HepG2 (cell line): ENCODE results near the gene PEAK3. TPM values are rescaled to one million over a fixed set of nuclear protein-coding genes. Genes with fewer than 3 reads are reported as not detected.

Experiments used
- BHLHE40 ChIP-seq: IDR thresholded peaks from 2 replicates; pipeline ENCODE4 v1.6.1; 2011; ENCODE audit warnings: low read length, improper control_type of control experiment
- DNMT1 ChIP-seq: sonication (generic); formaldehyde crosslinking; IDR thresholded peaks from 2 replicates; pipeline ENCODE4 v1.5.1; 2020; ENCODE audit warnings: mild to moderate bottlenecking, missing genetic modification reagents
- KLF15 ChIP-seq: sonication (generic); formaldehyde crosslinking; IDR thresholded peaks from 2 replicates; pipeline ENCODE4 v1.8.1; 2023; ENCODE audit warnings: borderline replicate concordance, mild to moderate bottlenecking, inconsistent platforms, missing genetic modification reagents, mixed read lengths
- NFYC ChIP-seq: IDR thresholded peaks from 2 replicates; pipeline ENCODE4 v1.6.1; 2016; ENCODE audit warnings: missing genetic modification reagents, missing compliant biosample characterization
- ONECUT2 ChIP-seq: sonication (generic); formaldehyde crosslinking; IDR thresholded peaks from 2 replicates; pipeline ENCODE4 v1.4.0; 2020; ENCODE audit warnings: missing genetic modification reagents
- RELA ChIP-seq: sonication (generic); formaldehyde crosslinking; IDR thresholded peaks from 2 replicates; pipeline ENCODE4 v1.4.0; 2020; ENCODE audit warnings: missing genetic modification reagents
- RFX3 ChIP-seq: IDR thresholded peaks from 2 replicates; pipeline ENCODE4 v1.6.1; 2016; ENCODE audit warnings: missing biosample characterization, missing genetic modification reagents
- ZFP1 ChIP-seq: IDR thresholded peaks from 2 replicates; pipeline ENCODE4 v1.6.1; 2016
- ZFP62 ChIP-seq: sonication (generic); formaldehyde crosslinking; IDR thresholded peaks from 2 replicates; pipeline ENCODE4 v1.4.0; 2020; ENCODE audit warnings: missing genetic modification reagents
- ZMAT3 ChIP-seq: sonication (generic); formaldehyde crosslinking; conservative IDR thresholded peaks from 2 replicates; pipeline ENCODE4 v1.7.0; 2021; ENCODE audit warnings: missing genetic modification reagents
- ZNF274 ChIP-seq: sonication (generic); formaldehyde crosslinking; IDR thresholded peaks from 2 replicates; pipeline ENCODE4 v1.5.1; 2020; ENCODE audit warnings: mild to moderate bottlenecking, missing genetic modification reagents
- ZNF329 ChIP-seq: sonication (generic); formaldehyde crosslinking; IDR thresholded peaks from 2 replicates; pipeline ENCODE4 v1.9.0; 2021; ENCODE audit warnings: low read depth, mild to moderate bottlenecking, missing genetic modification reagents
- ZNF768 ChIP-seq: sonication (generic); formaldehyde crosslinking; IDR thresholded peaks from 2 replicates; pipeline ENCODE4 v1.4.0; 2020; ENCODE audit warnings: missing genetic modification reagents
- polyA plus RNA-seq, 8 experiments: library from polyadenylated mRNA; depleted of rRNA in 3 of 8; stranded (reverse) in 7 of 8; unstranded in 1 of 8; fragments of >200 nt; fragmentation: Illumina TruSeq in 4 of 8; extraction: Trizol in 4 of 8; gene quantifications; 2 replicates each; pipeline versions ENCODE4 v1.2.1 to v1.2.3, GENCODE V29; 2011 to 2016; ENCODE audit warnings: low read depth in 4 of 8, missing spikeins in 1 of 8, mixed read lengths in 1 of 8; ENCODE audit not compliant: insufficient read depth in 1 of 8
- total RNA-seq, 5 experiments: library from RNA; depleted of rRNA; stranded (reverse); fragments of >200 nt; fragmentation: Illumina TruSeq; extraction: Trizol; gene quantifications; 2 replicates each; pipeline ENCODE4 v1.2.3, GENCODE V29; 2016; ENCODE audit warnings: low read depth in 1 of 5
- TF ChIP-seq, protein P1 (sequence below): sonication (generic); formaldehyde crosslinking; IDR thresholded peaks from 2 replicates; pipeline ENCODE4 v1.4.0; 2020; ENCODE audit warnings: mild to moderate bottlenecking, missing genetic modification reagents
- TF ChIP-seq, protein P2 (sequence below): IDR thresholded peaks from 2 replicates; pipeline ENCODE4 v1.6.1; 2016; ENCODE audit warnings: missing compliant biosample characterization, missing genetic modification reagents, borderline replicate concordance
- TF ChIP-seq, protein P3 (sequence below): sonication (generic); formaldehyde crosslinking; IDR thresholded peaks from 2 replicates; pipeline ENCODE4 v1.4.0; 2020; ENCODE audit warnings: mild to moderate bottlenecking, missing genetic modification reagents
- TF ChIP-seq, protein P4 (sequence below): sonication (generic); formaldehyde crosslinking; IDR thresholded peaks from 2 replicates; pipeline ENCODE4 v1.5.0; 2020; ENCODE audit warnings: mild to moderate bottlenecking, missing genetic modification reagents

The PEAK3 gene
- total and polyA plus RNA-seq, 2 of the 13 experiments (the other 11 are each of a cell fraction or from before 2014, with no cell fraction given), result not detected

DNA sequence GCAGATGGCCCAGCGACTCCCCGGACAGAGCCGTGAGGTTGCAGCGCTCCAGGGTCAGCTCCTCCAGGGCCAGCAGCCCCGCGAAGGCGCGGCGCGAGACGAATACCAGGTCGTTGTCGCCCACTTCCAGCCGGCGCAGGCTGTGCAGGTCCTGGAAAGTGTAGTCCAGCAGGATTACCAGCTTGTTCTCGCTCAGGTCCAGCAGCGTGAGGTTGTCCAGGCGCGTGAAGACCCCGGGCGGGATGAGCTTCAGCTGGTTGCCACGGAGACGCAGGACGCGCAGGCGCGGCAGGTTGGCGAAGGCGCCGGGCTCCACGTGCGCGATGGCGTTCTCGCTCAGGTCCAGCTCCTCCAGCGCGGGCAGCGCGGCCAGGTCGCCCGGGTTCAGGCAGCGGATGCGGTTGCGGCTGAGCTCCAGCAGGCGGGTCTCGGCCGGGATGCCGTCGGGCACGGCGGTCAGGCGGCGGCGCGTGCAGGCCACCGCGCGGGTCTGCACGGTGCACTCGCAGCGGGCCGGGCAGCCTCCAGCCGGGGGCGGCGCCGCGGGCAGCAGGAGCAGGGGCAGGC, 9.3 kb upstream of the PEAK3 start (continued):
- TF ChIP-seq ZMAT3 (CRISPR knock-in tag), result no peak
- TF ChIP-seq KLF15 (CRISPR knock-in tag), result no peak
- TF ChIP-seq, protein P1, sequence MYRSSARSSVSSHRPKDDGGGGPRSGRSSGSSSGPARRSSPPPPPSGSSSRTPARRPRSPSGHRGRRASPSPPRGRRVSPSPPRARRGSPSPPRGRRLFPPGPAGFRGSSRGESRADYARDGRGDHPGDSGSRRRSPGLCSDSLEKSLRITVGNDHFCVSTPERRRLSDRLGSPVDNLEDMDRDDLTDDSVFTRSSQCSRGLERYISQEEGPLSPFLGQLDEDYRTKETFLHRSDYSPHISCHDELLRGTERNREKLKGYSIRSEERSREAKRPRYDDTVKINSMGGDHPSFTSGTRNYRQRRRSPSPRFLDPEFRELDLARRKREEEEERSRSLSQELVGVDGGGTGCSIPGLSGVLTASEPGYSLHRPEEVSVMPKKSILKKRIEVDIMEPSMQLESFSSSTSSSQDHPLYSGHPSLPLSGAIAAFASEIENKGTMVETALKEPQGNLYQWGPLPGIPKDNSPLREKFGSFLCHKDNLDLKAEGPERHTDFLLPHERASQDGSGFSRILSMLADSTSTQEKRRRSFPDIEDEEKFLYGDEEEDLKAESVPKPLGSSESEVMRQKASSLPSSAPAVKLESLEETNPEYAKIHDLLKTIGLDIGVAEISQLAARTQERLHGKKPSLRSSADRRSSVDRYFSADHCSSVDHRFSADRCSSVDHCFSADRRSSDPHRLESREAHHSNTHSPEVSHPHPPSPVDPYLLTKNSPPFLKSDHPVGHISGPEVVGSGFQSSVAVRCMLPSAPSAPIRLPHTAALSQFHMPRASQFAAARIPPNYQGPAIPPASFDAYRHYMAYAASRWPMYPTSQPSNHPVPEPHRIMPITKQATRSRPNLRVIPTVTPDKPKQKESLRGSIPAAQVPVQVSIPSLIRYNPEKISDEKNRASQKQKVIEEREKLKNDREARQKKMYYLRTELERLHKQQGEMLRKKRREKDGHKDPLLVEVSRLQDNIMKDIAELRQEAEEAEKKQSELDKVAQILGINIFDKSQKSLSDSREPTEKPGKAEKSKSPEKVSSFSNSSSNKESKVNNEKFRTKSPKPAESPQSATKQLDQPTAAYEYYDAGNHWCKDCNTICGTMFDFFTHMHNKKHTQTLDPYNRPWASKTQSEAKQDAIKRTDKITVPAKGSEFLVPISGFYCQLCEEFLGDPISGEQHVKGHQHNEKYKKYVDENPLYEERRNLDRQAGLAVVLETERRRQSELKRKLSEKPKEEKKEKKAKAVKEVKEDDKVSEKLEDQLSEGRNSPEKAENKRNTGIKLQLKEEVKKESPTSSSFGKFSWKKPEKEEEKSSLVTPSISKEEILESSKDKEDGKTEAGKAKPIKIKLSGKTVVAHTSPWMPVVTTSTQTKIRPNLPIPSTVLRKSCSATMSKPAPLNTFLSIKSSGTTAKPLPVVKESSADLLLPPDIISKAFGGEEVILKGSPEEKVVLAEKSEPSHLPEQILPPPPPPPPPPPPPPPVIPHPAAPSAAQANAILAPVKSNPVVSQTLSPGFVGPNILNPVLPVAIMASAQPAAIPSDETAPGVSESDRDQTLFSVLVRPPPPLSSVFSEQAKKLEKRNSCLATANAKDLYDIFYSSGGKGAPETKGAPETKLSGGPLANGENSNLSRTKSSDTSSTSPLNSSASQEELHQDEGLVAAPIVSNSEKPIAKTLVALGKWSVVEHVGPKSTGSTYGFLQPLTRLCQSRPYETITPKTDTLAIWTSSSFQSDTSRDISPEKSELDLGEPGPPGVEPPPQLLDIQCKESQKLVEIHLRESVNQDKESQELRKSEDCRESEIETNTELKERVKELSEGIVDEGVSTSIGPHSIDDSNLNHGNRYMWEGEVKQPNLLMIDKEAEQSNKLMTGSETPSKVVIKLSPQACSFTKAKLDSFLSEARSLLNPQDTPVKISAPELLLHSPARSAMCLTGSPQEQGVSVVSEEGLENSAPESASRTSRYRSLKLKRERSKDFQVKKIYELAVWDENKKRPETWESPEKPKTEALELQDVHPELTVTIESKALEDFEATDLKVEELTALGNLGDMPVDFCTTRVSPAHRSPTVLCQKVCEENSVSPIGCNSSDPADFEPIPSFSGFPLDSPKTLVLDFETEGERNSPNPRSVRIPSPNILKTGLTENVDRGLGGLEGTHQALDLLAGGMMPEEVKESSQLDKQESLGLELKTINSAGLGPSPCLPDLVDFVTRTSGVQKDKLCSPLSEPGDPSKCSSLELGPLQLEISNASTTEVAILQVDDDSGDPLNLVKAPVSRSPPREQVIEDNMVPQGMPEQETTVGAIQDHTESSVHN (CRISPR knock-in tag), result no peak
- TF ChIP-seq RFX3 (CRISPR knock-in tag), result peak; percentile 59
- no peak for TF ChIP-seq ZFP62 (CRISPR knock-in tag)
- TF ChIP-seq NFYC, result no peak
- TF ChIP-seq ZNF768 (CRISPR knock-in tag), result no peak; the same call in 1 of the 2 replicates
- TF ChIP-seq BHLHE40, result peak; percentile 23; the same call in 1 of the 2 replicates
- TF ChIP-seq ONECUT2 (CRISPR knock-in tag), result no peak
- TF ChIP-seq, protein P2, sequence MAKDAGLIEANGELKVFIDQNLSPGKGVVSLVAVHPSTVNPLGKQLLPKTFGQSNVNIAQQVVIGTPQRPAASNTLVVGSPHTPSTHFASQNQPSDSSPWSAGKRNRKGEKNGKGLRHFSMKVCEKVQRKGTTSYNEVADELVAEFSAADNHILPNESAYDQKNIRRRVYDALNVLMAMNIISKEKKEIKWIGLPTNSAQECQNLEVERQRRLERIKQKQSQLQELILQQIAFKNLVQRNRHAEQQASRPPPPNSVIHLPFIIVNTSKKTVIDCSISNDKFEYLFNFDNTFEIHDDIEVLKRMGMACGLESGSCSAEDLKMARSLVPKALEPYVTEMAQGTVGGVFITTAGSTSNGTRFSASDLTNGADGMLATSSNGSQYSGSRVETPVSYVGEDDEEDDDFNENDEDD (CRISPR knock-in tag), result peak; percentile 14; the same call in 1 of the 2 replicates
- no peak for TF ChIP-seq ZFP1 (CRISPR knock-in tag)
- TF ChIP-seq, protein P3, sequence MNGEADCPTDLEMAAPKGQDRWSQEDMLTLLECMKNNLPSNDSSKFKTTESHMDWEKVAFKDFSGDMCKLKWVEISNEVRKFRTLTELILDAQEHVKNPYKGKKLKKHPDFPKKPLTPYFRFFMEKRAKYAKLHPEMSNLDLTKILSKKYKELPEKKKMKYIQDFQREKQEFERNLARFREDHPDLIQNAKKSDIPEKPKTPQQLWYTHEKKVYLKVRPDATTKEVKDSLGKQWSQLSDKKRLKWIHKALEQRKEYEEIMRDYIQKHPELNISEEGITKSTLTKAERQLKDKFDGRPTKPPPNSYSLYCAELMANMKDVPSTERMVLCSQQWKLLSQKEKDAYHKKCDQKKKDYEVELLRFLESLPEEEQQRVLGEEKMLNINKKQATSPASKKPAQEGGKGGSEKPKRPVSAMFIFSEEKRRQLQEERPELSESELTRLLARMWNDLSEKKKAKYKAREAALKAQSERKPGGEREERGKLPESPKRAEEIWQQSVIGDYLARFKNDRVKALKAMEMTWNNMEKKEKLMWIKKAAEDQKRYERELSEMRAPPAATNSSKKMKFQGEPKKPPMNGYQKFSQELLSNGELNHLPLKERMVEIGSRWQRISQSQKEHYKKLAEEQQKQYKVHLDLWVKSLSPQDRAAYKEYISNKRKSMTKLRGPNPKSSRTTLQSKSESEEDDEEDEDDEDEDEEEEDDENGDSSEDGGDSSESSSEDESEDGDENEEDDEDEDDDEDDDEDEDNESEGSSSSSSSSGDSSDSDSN (CRISPR knock-in tag), result peak; percentile 85; the same call in 1 of the 2 replicates
- no peak for TF ChIP-seq RELA (CRISPR knock-in tag)
- TF ChIP-seq DNMT1 (CRISPR knock-in tag), result no peak
- TF ChIP-seq, protein P4, sequence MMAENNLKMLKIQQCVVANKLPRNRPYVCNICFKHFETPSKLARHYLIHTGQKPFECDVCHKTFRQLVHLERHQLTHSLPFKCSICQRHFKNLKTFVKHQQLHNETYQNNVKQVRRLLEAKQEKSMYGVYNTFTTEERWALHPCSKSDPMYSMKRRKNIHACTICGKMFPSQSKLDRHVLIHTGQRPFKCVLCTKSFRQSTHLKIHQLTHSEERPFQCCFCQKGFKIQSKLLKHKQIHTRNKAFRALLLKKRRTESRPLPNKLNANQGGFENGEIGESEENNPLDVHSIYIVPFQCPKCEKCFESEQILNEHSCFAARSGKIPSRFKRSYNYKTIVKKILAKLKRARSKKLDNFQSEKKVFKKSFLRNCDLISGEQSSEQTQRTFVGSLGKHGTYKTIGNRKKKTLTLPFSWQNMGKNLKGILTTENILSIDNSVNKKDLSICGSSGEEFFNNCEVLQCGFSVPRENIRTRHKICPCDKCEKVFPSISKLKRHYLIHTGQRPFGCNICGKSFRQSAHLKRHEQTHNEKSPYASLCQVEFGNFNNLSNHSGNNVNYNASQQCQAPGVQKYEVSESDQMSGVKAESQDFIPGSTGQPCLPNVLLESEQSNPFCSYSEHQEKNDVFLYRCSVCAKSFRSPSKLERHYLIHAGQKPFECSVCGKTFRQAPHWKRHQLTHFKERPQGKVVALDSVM (CRISPR knock-in tag), result no peak; the same call in 1 of the 2 replicates
- no peak for TF ChIP-seq ZNF274 (CRISPR knock-in tag)
- TF ChIP-seq ZNF329 (CRISPR knock-in tag), result no peak
